Measurements from ENCODE around the gene SQOR. TPM values are rescaled to one million over a fixed set of nuclear protein-coding genes. Genes with fewer than 3 reads are reported as not detected.

The SQOR gene
- polyA plus RNA-seq, 4 donors = 59.1 to 78.1 (median 71.2) TPM

DNA sequence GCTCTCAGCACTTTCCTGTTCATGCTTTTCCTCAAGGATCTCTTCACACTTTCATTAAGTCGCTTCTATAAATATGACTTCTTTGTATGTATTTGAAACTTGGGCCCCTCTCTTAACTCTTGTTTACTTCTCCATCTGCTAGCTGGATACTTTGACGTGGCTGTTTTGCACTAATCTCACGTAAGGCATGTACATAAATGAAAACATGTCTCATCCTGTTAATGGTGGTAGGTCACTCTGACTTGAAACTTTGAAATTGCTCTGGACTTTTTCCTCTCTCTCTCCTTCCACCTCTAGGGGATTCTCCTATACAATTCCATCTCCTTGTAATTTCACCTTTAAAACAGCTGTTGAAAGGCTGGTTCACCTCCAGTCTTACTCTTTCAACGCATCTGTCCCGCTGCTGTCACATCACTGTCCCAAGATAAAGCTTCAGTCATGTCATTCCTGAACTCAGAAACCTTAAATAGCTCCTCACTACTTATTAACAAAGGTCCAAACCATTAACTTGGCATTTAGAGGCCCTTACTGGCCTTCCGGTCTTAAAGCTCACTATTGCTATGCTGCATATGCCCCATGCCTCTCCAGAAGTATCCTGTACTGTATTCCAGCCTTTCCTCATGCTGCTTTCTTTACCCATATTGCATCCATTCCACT is 46.5 kb upstream of the SQOR start:
- peaks cover 3 to 12% (median 9%) of the 10 kb centered on the region in 3 donors for H3K4me1 ChIP-seq (ENCODE audit: control insufficient read depth in 3 of 3, insufficient read depth in 2 of 3, low read depth in 1 of 3, low read length in 2 of 3)
- 7 to 25% (median 12%) methylated on average over 6 of the region's 6 CpGs for WGBS, 3 donors
- no peaks in the 10 kb centered on the region for H3K27me3 ChIP-seq (ENCODE audit: control insufficient read depth in 3 of 3, insufficient read depth in 3 of 3, low read length in 3 of 3)
- peak overlapping the region; percentile 77 to 96 (median 92) for H3K4me3 ChIP-seq (ENCODE audit: low read depth in 1 of 3, low read length in 3 of 3)
- no peak for FAIRE-seq
- DNase-seq = peak; percentile 21 to 69
- peaks cover 0 to 3% (median 0%) of the 10 kb centered on the region in 3 donors for H3K36me3 ChIP-seq (ENCODE audit: control insufficient read depth in 3 of 3, insufficient read depth in 2 of 3, low read depth in 1 of 3, low read length in 3 of 3)
- no peaks in the 10 kb centered on the region for H3K9me3 ChIP-seq (ENCODE audit: control insufficient read depth in 2 of 2, insufficient read depth in 1 of 2, low read depth in 1 of 2, low read length in 1 of 2)
- peak overlapping the region in 2 of 3 donors; percentile 97 to 99 for H3K27ac ChIP-seq (ENCODE audit: low read depth in 1 of 3, low read length in 2 of 3)

GRCh38 chr15:45589256-45589655 is 45.6 kb upstream of the SQOR start:
- Histone ChIP-seq H3K27me3 (ENCODE audit: control insufficient read depth in 3 of 3, insufficient read depth in 3 of 3, low read length in 3 of 3) (no peaks in the 10 kb centered on the region), H3K27ac (ENCODE audit: low read depth in 1 of 3, low read length in 2 of 3) (no peak overlapping the region), H3K9me3 (ENCODE audit: control insufficient read depth in 2 of 2, insufficient read depth in 1 of 2, low read depth in 1 of 2, low read length in 1 of 2) (no peaks in the 10 kb centered on the region), H3K4me3 (ENCODE audit: low read depth in 1 of 3, low read length in 3 of 3) (no peak overlapping the region), H3K4me1 (ENCODE audit: control insufficient read depth in 3 of 3, insufficient read depth in 2 of 3, low read depth in 1 of 3, low read length in 2 of 3) (peaks cover 3 to 12% (median 9%) of the 10 kb centered on the region in 3 donors), H3K36me3 (ENCODE audit: control insufficient read depth in 3 of 3, insufficient read depth in 2 of 3, low read depth in 1 of 3, low read length in 3 of 3) (peaks cover 0 to 3% (median 0%) of the 10 kb centered on the region in 3 donors)
- FAIRE-seq (no peak), DNase-seq (no peak)
- 62 to 75% (median 67%) methylated on average over 5 of the region's 5 CpGs for WGBS, 3 donors

DNA sequence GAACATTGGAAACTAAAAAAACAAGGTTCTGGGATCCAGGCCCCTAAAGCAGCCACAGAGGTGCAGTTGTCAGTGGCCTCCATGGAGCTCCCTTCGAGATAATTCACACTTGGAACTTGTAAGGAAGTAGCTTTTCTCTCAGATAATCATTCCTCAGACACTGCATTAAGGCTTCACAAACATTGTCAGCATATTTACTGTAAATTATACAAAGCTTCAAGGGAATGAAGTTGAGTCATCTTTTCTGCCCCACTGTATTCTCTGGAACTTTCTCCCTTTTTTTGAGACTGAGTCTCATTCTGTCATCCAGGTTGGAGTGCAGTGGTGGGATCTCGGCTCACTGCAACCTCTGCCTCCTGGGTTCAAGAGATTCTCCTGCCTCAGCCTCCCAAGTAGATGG is 40.5 kb upstream of the SQOR start:
- no peak for FAIRE-seq
- H3K36me3 ChIP-seq (ENCODE audit: control insufficient read depth in 3 of 3, insufficient read depth in 2 of 3, low read depth in 1 of 3, low read length in 3 of 3) = peaks cover 0 to 23% (median 4%) of the 10 kb centered on the region in 3 donors
- no peak overlapping the region for H3K27ac ChIP-seq (ENCODE audit: low read depth in 1 of 3, low read length in 2 of 3)
- WGBS, 3 donors = 74 to 98% (median 92%) methylated on average over 2 of the region's 2 CpGs
- H3K4me3 ChIP-seq (ENCODE audit: low read depth in 1 of 3, low read length in 3 of 3) = no peak overlapping the region
- no peak for DNase-seq
- peaks cover 0 to 1% (median 0%) of the 10 kb centered on the region in 3 donors for H3K4me1 ChIP-seq (ENCODE audit: control insufficient read depth in 3 of 3, insufficient read depth in 2 of 3, low read depth in 1 of 3, low read length in 2 of 3)
- peaks cover 0 to 3% of the 10 kb centered on the region in 2 donors for H3K9me3 ChIP-seq (ENCODE audit: control insufficient read depth in 2 of 2, insufficient read depth in 1 of 2, low read depth in 1 of 2, low read length in 1 of 2)
- no peaks in the 10 kb centered on the region for H3K27me3 ChIP-seq (ENCODE audit: control insufficient read depth in 3 of 3, insufficient read depth in 3 of 3, low read length in 3 of 3)

- DNase-seq (no peak), FAIRE-seq (no peak)
- Histone ChIP-seq H3K4me3 (ENCODE audit: low read depth in 1 of 3, low read length in 3 of 3) (no peak overlapping the region), H3K36me3 (ENCODE audit: control insufficient read depth in 3 of 3, insufficient read depth in 2 of 3, low read depth in 1 of 3, low read length in 3 of 3) (peaks cover 0 to 23% (median 4%) of the 10 kb centered on the region in 3 donors), H3K4me1 (ENCODE audit: control insufficient read depth in 3 of 3, insufficient read depth in 2 of 3, low read depth in 1 of 3, low read length in 2 of 3) (no peaks in the 10 kb centered on the region), H3K9me3 (ENCODE audit: control insufficient read depth in 2 of 2, insufficient read depth in 1 of 2, low read depth in 1 of 2, low read length in 1 of 2) (peaks cover 0 to 3% of the 10 kb centered on the region in 2 donors), H3K27me3 (ENCODE audit: control insufficient read depth in 3 of 3, insufficient read depth in 3 of 3, low read length in 3 of 3) (no peaks in the 10 kb centered on the region), H3K27ac (ENCODE audit: low read depth in 1 of 3, low read length in 2 of 3) (no peak overlapping the region)
- 92 to 97% (median 96%) methylated on average over 2 of the region's 2 CpGs for WGBS, 3 donors
These were observed 39.8 kb upstream of the SQOR start for GRCh38 chr15:45594835-45595530.

GRCh38 chr15:45603881-45604280 is 30.9 kb upstream of the SQOR start:
- no peaks in the 10 kb centered on the region for H3K27me3 ChIP-seq (ENCODE audit: control insufficient read depth in 3 of 3, insufficient read depth in 3 of 3, low read length in 3 of 3)
- H3K9me3 ChIP-seq (ENCODE audit: control insufficient read depth in 2 of 2, insufficient read depth in 1 of 2, low read depth in 1 of 2, low read length in 1 of 2) = no peaks in the 10 kb centered on the region
- H3K36me3 ChIP-seq (ENCODE audit: control insufficient read depth in 3 of 3, insufficient read depth in 2 of 3, low read depth in 1 of 3, low read length in 3 of 3) = peaks cover 0 to 13% (median 3%) of the 10 kb centered on the region in 3 donors
- WGBS, 3 donors = 87 to 97% (median 91%) methylated on average over 3 of the region's 3 CpGs
- DNase-seq (no peak), FAIRE-seq (no peak)
- H3K4me3 ChIP-seq (ENCODE audit: low read depth in 1 of 3, low read length in 3 of 3) = no peak overlapping the region
- no peaks in the 10 kb centered on the region for H3K4me1 ChIP-seq (ENCODE audit: control insufficient read depth in 3 of 3, insufficient read depth in 2 of 3, low read depth in 1 of 3, low read length in 2 of 3)
- no peak overlapping the region for H3K27ac ChIP-seq (ENCODE audit: low read depth in 1 of 3, low read length in 2 of 3)

GRCh38 chr15:45604326-45604725 is 30.5 kb upstream of the SQOR start:
- 74 to 94% (median 85%) methylated on average over 1 of the region's 1 CpG for WGBS, 3 donors

DNA sequence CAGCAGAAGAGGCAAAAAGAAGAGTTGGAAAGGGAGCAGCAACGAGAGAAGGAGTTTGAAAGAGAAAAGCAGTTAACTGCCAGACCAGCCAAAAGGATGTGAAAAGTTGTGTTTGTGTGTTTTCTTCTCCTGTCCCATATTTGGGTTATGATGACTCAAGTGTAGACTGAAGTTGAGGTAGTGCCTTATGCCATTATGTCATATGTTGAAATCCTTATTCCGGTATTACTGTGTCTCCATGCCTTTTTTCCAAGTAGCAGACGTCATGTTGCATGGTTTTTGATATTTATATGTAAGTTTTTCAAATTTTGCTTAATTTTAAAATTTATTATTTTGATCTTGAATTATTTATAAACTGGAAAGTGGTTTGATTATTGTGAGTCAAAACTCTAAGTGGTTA is 28.4 kb upstream of the SQOR start:
- no peak for FAIRE-seq
- 75 to 88% (median 83%) methylated on average over 3 of the region's 3 CpGs for WGBS, 3 donors
- no peaks in the 10 kb centered on the region for H3K4me1 ChIP-seq (ENCODE audit: control insufficient read depth in 3 of 3, insufficient read depth in 2 of 3, low read depth in 1 of 3, low read length in 2 of 3)
- H3K4me3 ChIP-seq (ENCODE audit: low read depth in 1 of 3, low read length in 3 of 3) = no peak overlapping the region
- H3K27ac ChIP-seq (ENCODE audit: low read depth in 1 of 3, low read length in 2 of 3) = no peak overlapping the region
- no peak for DNase-seq
- no peaks in the 10 kb centered on the region for H3K27me3 ChIP-seq (ENCODE audit: control insufficient read depth in 3 of 3, insufficient read depth in 3 of 3, low read length in 3 of 3)
- H3K9me3 ChIP-seq (ENCODE audit: control insufficient read depth in 2 of 2, insufficient read depth in 1 of 2, low read depth in 1 of 2, low read length in 1 of 2) = no peaks in the 10 kb centered on the region
- H3K36me3 ChIP-seq (ENCODE audit: control insufficient read depth in 3 of 3, insufficient read depth in 2 of 3, low read depth in 1 of 3, low read length in 3 of 3) = peaks cover 0 to 17% (median 3%) of the 10 kb centered on the region in 3 donors

More at GRCh38 chr15:45604326-45604725, 30.5 kb upstream of the SQOR start:
- no peaks in the 10 kb centered on the region for H3K27me3 ChIP-seq (ENCODE audit: control insufficient read depth in 3 of 3, insufficient read depth in 3 of 3, low read length in 3 of 3)
- DNase-seq (no peak), FAIRE-seq (no peak)
- no peaks in the 10 kb centered on the region for H3K4me1 ChIP-seq (ENCODE audit: control insufficient read depth in 3 of 3, insufficient read depth in 2 of 3, low read depth in 1 of 3, low read length in 2 of 3)
- no peak overlapping the region for H3K4me3 ChIP-seq (ENCODE audit: low read depth in 1 of 3, low read length in 3 of 3)
- peaks cover 0 to 13% (median 3%) of the 10 kb centered on the region in 3 donors for H3K36me3 ChIP-seq (ENCODE audit: control insufficient read depth in 3 of 3, insufficient read depth in 2 of 3, low read depth in 1 of 3, low read length in 3 of 3)
- no peak overlapping the region for H3K27ac ChIP-seq (ENCODE audit: low read depth in 1 of 3, low read length in 2 of 3)
- no peaks in the 10 kb centered on the region for H3K9me3 ChIP-seq (ENCODE audit: control insufficient read depth in 2 of 2, insufficient read depth in 1 of 2, low read depth in 1 of 2, low read length in 1 of 2)

- no peaks in the 10 kb centered on the region for H3K27me3 ChIP-seq (ENCODE audit: control insufficient read depth in 3 of 3, insufficient read depth in 3 of 3, low read length in 3 of 3)
- no peaks in the 10 kb centered on the region for H3K4me1 ChIP-seq (ENCODE audit: control insufficient read depth in 3 of 3, insufficient read depth in 2 of 3, low read depth in 1 of 3, low read length in 2 of 3)
- DNase-seq = no peak
- FAIRE-seq = no peak
- no peak overlapping the region for H3K27ac ChIP-seq (ENCODE audit: low read depth in 1 of 3, low read length in 2 of 3)
- peaks cover 0 to 16% (median 3%) of the 10 kb centered on the region in 3 donors for H3K36me3 ChIP-seq (ENCODE audit: control insufficient read depth in 3 of 3, insufficient read depth in 2 of 3, low read depth in 1 of 3, low read length in 3 of 3)
- 88 to 100% (median 94%) methylated on average over 1 of the region's 1 CpG for WGBS, 3 donors
- H3K4me3 ChIP-seq (ENCODE audit: low read depth in 1 of 3, low read length in 3 of 3) = no peak overlapping the region
- no peaks in the 10 kb centered on the region for H3K9me3 ChIP-seq (ENCODE audit: control insufficient read depth in 2 of 2, insufficient read depth in 1 of 2, low read depth in 1 of 2, low read length in 1 of 2)
These were observed 28.0 kb upstream of the SQOR start for GRCh38 chr15:45606841-45607240.

Data from small intestine (tissue), 7 donors.